ENCODE data around the gene DHRSX. TPM values are rescaled to one million over a fixed set of nuclear protein-coding genes. Genes with fewer than 3 reads are reported as not detected.

Gene DHRSX
- total RNA-seq, 1 experiment from 2014 or later = 23.9 TPM

DNA sequence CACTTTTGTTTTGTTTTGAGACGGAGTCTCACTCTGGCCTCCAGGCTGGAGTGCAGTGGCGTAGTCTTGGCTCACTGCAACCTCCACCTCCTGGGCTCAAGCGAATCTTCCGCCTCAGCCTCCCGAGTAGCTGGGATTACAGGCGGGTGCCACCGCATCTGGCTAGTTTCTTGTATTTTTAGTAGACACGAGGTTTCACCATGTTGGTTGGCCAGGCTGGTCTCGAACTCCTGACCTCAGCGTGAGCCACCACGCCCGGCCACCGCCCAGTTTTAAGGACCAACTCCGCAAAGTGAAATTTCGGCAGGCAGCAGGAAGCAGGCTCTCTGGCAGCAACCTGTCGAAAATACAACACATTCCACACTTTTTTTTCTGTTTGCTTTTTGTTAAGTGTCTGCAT, 13.4 kb downstream of the DHRSX start:
- no peak for DNase-seq (ENCODE audit: unreplicated experiment)
- ChIA-PET POLR2A (no interaction called here), CTCF (no interaction called here)
- Mint-ChIP-seq H3K4me1 (ENCODE audit: insufficient read depth, unreplicated experiment) (no peaks in the 10 kb centered on the region), H3K27ac (ENCODE audit: low read depth, unreplicated experiment) (no peak overlapping the region), H3K27me3 (ENCODE audit: insufficient read depth, unreplicated experiment) (no peaks in the 10 kb centered on the region), H3K36me3 (ENCODE audit: insufficient read depth, unreplicated experiment) (peaks cover 43% of the 10 kb centered on the region), H3K4me3 (ENCODE audit: unreplicated experiment) (no peak overlapping the region), H3K9me3 (ENCODE audit: unreplicated experiment) (no peaks in the 10 kb centered on the region)
- no TSS peak for BruUV-seq (replicated peaks)
- intact Hi-C loops (cut with micrococcal nuclease) = no loop called here
- TF ChIP-seq, protein P1, sequence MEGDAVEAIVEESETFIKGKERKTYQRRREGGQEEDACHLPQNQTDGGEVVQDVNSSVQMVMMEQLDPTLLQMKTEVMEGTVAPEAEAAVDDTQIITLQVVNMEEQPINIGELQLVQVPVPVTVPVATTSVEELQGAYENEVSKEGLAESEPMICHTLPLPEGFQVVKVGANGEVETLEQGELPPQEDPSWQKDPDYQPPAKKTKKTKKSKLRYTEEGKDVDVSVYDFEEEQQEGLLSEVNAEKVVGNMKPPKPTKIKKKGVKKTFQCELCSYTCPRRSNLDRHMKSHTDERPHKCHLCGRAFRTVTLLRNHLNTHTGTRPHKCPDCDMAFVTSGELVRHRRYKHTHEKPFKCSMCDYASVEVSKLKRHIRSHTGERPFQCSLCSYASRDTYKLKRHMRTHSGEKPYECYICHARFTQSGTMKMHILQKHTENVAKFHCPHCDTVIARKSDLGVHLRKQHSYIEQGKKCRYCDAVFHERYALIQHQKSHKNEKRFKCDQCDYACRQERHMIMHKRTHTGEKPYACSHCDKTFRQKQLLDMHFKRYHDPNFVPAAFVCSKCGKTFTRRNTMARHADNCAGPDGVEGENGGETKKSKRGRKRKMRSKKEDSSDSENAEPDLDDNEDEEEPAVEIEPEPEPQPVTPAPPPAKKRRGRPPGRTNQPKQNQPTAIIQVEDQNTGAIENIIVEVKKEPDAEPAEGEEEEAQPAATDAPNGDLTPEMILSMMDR (IDR thresholded peaks at IDR 0.05; ENCODE audit: unreplicated experiment) = no peak

DNA sequence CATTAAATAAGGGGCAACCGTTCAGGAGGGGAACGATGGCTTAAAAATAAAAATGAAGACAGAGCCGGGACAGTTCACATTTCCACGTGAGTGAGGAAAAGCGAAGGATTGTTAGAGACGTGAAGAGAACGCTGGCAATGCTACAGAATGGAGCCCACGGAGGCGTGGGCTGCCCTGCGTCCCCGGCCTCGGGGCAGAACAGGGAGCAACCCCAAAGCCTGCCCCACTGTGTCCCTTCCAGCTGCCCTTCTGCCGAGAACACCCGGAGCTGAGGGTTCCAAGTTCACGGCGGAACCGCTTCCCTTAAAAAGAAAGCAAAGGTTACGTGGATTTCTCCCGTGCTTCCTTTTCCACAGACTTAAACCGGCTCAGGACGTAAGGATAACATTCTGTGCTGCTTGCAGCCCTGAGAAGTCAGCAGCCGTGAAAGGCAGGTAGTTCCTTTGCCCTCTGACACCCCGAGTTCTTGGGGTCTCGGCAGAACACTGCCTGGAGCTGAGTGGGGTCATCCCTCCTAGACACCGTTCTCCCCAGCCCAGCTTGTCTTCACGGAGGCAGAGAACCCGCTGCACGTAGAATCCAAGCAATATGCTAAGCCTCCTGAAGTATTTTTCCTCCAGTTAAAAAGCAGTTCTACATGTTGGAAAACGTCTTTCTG, 14.2 kb downstream of the DHRSX start:
- BruUV-seq (replicated peaks) = no TSS peak
- H3K36me3 Mint-ChIP-seq (ENCODE audit: insufficient read depth, unreplicated experiment) = peaks cover 43% of the 10 kb centered on the region

DNA sequence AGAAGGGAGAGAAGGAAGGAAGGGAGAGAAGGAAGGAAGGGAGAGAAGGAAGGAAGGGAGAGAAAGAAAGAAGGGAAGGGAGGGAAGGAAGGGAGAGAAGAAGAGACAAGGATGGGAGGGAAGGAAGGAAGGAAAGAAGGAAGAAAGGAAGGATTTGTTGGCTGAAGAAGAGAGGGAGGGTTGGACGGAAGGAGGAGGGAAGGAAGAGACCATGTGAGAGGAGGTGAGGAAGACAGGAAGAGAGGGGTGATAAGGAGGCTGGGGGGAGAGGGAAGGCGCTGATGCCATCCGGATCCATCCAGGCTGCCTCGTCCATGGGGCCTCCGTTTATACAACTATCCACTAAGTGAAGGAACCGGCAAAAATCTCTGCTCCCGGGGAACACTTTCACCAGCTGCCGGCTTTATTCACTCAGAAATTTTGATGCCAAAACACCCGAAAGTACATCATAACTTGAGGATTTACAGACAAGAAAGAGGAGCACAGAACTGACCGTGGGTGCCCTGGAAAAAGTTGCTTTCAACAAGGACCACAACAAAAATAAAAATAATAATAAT, 14.9 kb downstream of the DHRSX start:
- CTCF ChIA-PET = no interaction called here
- H3K36me3 Mint-ChIP-seq (ENCODE audit: insufficient read depth, unreplicated experiment) = peaks cover 38% of the 10 kb centered on the region
- no peak overlapping the region for H3K4me3 Mint-ChIP-seq (ENCODE audit: unreplicated experiment)

More for the DNA sequence above, 14.2 kb downstream of the DHRSX start:
- no peak overlapping the region for H3K27ac Mint-ChIP-seq (ENCODE audit: low read depth, unreplicated experiment)
- H3K27me3 Mint-ChIP-seq (ENCODE audit: insufficient read depth, unreplicated experiment) = no peaks in the 10 kb centered on the region
- H3K4me3 Mint-ChIP-seq (ENCODE audit: unreplicated experiment) = no peak overlapping the region
- CTCF ChIA-PET = no interaction called here
- POLR2A ChIA-PET = no interaction called here
- TF ChIP-seq, protein P1 (IDR thresholded peaks at IDR 0.05; ENCODE audit: unreplicated experiment) = no peak
- H3K9me3 Mint-ChIP-seq (ENCODE audit: unreplicated experiment) = no peaks in the 10 kb centered on the region
- intact Hi-C loops (cut with micrococcal nuclease) = no loop called here
- H3K4me1 Mint-ChIP-seq (ENCODE audit: insufficient read depth, unreplicated experiment) = no peaks in the 10 kb centered on the region
- no peak for DNase-seq (ENCODE audit: unreplicated experiment)

DNA sequence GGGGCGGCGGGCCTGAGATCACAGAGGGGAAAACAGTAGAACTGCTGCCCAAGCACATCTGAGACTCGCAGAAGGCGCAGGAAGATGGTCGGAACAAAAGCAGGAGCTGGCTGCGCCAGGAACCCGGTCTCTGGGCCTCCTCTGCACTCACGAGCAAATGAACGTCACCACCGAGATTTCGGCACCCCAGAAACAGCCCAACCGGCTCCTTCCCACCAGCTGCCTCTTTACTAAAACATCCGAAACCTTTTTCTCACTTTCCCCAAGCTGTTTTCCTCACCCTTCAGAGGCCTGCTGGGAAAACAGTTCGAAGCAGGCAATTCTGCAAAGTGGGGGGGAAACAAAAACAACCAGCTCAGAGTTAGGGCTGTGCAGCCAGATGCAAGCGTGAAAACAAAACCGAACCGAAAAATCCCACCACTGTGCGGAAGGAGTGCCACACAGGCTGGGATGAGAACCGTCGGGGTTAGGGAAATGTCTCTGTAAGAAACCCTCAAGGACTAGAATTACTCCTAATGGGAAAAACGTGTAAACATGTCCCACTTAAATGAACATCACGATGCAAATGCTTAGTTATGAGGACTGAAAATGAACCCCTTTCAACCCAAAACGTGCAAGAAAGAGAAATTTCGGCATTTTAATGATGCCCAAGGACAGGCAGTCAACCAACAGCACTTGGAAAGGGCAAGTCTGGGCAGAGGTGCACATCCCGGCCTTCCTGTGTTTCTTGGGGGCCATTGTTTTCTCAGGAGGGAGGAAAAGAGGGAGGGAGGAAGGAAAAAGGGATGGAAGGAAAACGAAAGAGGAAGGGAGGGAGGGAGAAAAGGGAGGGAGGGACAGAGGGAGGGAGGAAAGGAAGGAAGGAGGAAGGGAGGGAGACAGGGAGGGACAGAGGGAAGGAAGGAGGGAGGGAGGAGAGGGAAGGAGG, 15.8 kb downstream of the DHRSX start:
- CTCF ChIA-PET = no interaction called here
- intact Hi-C loops (cut with micrococcal nuclease) = no loop called here
- no peaks in the 10 kb centered on the region for H3K27me3 Mint-ChIP-seq (ENCODE audit: insufficient read depth, unreplicated experiment)
- H3K9me3 Mint-ChIP-seq (ENCODE audit: unreplicated experiment) = no peaks in the 10 kb centered on the region
- POLR2A ChIA-PET = no interaction called here
- DNase-seq (ENCODE audit: unreplicated experiment) = no peak
- BruUV-seq (replicated peaks) = no TSS peak
- H3K4me3 Mint-ChIP-seq (ENCODE audit: unreplicated experiment) = no peak overlapping the region
- H3K4me1 Mint-ChIP-seq (ENCODE audit: insufficient read depth, unreplicated experiment) = no peaks in the 10 kb centered on the region
- TF ChIP-seq, protein P1 (IDR thresholded peaks at IDR 0.05; ENCODE audit: unreplicated experiment) = no peak
- H3K36me3 Mint-ChIP-seq (ENCODE audit: insufficient read depth, unreplicated experiment) = peaks cover 36% of the 10 kb centered on the region
- H3K27ac Mint-ChIP-seq (ENCODE audit: low read depth, unreplicated experiment) = no peak overlapping the region

More for the DNA sequence above, 14.9 kb downstream of the DHRSX start:
- intact Hi-C loops (cut with micrococcal nuclease) = no loop called here
- Mint-ChIP-seq H3K27me3 (ENCODE audit: insufficient read depth, unreplicated experiment) (no peaks in the 10 kb centered on the region), H3K9me3 (ENCODE audit: unreplicated experiment) (no peaks in the 10 kb centered on the region), H3K27ac (ENCODE audit: low read depth, unreplicated experiment) (no peak overlapping the region), H3K4me1 (ENCODE audit: insufficient read depth, unreplicated experiment) (no peaks in the 10 kb centered on the region)
- POLR2A ChIA-PET = no interaction called here
- TF ChIP-seq, protein P1 (IDR thresholded peaks at IDR 0.05; ENCODE audit: unreplicated experiment) = no peak
- BruUV-seq (replicated peaks) = no TSS peak
- no peak for DNase-seq (ENCODE audit: unreplicated experiment)

Measured in MCF 10A (cell line).